ENCODE measurements around the gene ZKSCAN1.

Gene ZKSCAN1

DNA sequence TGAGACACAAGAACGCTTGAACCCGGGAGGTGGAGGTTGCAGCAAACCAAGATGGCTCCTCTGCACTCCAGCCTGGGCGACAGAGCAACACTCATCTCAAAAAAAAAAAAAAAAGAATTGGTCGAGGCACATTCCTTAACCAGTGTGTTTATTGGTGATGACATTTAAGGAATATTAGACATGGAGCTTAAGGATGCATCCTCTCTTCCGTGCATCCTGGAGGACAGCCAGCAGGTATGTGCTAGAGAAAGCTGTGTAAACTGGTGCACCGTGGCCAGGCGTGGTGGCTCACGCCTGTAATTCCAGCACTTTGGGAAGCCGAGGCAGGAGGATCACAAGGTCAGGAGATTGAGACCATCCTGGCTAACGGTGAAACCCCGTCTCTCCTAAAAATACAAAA lies 11.8 kb downstream of the ZKSCAN1 start:
- H3K4me3 ChIP-seq (ENCODE audit: low read depth, low read length) = no peak overlapping the region
- TF ChIP-seq CTCF (IDR thresholded peaks at IDR 0.05; ENCODE audit: low read depth, low read length, missing control alignments) = no peak
- DNase-seq (ENCODE audit: low read depth) = no peak

DNA sequence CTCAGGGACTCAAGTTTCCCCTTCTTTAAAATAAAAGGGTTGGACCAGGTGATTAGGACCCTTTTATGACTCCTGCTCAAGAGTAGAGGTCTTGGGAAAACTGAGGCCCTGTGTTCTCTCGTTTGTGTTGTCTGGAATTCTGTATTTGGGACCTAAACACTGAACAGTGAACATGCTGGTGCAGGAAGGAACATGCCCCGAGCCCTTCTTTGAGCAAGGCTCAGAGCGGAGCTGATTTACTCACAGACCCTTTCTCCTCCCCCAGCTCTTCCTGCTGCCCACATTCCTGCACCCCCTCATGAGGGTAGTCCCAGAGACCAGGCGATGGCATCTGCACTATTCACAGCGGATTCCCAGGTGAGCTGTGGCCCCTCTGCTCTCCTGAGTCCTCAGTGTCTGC lies 14.2 kb downstream of the ZKSCAN1 start:
- no peak overlapping the region for H3K4me3 ChIP-seq (ENCODE audit: low read depth, low read length)
- DNase-seq (ENCODE audit: low read depth) = no peak
- TF ChIP-seq CTCF (IDR thresholded peaks at IDR 0.05; ENCODE audit: low read depth, low read length, missing control alignments) = no peak

- TF ChIP-seq CTCF (IDR thresholded peaks at IDR 0.05; ENCODE audit: low read depth, low read length, missing control alignments) = no peak
- DNase-seq (ENCODE audit: low read depth) = no peak
- H3K4me3 ChIP-seq (ENCODE audit: low read depth, low read length) = no peak overlapping the region
Observed at GRCh38 chr7:100033526-100033925, 18.1 kb downstream of the ZKSCAN1 start.

GRCh38 chr7:100034871-100035510 lies 19.6 kb downstream of the ZKSCAN1 start:
- no peak for DNase-seq (ENCODE audit: low read depth)
- no peak for TF ChIP-seq CTCF (IDR thresholded peaks at IDR 0.05; ENCODE audit: low read depth, low read length, missing control alignments)
- H3K4me3 ChIP-seq (ENCODE audit: low read depth, low read length) = no peak overlapping the region

- no peak for DNase-seq (ENCODE audit: low read depth)
- TF ChIP-seq CTCF (IDR thresholded peaks at IDR 0.05; ENCODE audit: low read depth, low read length, missing control alignments) = no peak
- H3K4me3 ChIP-seq (ENCODE audit: low read depth, low read length) = no peak overlapping the region
Observed at GRCh38 chr7:100035876-100036275, 20.5 kb downstream of the ZKSCAN1 start.

- no peak for TF ChIP-seq CTCF (IDR thresholded peaks at IDR 0.05; ENCODE audit: low read depth, low read length, missing control alignments)
- no peak for DNase-seq (ENCODE audit: low read depth)
- no peak overlapping the region for H3K4me3 ChIP-seq (ENCODE audit: low read depth, low read length)
Observed at GRCh38 chr7:100038326-100038725, 22.9 kb downstream of the ZKSCAN1 start.

DNA sequence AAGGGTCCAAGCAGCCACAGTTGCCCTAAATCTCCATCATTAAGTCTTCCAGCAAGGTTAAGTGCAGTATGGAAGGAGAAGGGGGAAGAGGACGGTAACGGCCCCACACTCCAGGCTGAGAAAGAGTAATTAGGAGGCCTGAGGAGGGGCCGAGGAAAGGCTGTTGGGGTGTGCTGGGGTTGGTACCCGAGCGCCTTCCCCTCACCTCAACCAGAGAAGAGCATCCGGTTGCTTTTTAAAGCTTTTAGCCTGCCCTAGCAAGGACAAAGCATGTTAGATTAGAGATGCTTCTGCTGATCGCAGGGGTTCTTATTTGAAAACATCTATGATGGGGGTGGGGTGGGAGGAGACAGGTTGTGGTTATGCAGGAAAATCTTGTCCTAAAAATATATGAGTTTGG lies 25.2 kb downstream of the ZKSCAN1 start:
- H3K4me3 ChIP-seq (ENCODE audit: low read depth, low read length) = no peak overlapping the region
- TF ChIP-seq CTCF (IDR thresholded peaks at IDR 0.05; ENCODE audit: low read depth, low read length, missing control alignments) = no peak
- DNase-seq (ENCODE audit: low read depth) = no peak
